ENCODE results near the gene SPNS2. TPM values are rescaled to one million over a fixed set of nuclear protein-coding genes. Genes with fewer than 3 reads are reported as not detected.

SPNS2 gene
- polyA plus RNA-seq, 1 of the 3 experiments (the other 2 are of a cell fraction) = 0.08 TPM

DNA sequence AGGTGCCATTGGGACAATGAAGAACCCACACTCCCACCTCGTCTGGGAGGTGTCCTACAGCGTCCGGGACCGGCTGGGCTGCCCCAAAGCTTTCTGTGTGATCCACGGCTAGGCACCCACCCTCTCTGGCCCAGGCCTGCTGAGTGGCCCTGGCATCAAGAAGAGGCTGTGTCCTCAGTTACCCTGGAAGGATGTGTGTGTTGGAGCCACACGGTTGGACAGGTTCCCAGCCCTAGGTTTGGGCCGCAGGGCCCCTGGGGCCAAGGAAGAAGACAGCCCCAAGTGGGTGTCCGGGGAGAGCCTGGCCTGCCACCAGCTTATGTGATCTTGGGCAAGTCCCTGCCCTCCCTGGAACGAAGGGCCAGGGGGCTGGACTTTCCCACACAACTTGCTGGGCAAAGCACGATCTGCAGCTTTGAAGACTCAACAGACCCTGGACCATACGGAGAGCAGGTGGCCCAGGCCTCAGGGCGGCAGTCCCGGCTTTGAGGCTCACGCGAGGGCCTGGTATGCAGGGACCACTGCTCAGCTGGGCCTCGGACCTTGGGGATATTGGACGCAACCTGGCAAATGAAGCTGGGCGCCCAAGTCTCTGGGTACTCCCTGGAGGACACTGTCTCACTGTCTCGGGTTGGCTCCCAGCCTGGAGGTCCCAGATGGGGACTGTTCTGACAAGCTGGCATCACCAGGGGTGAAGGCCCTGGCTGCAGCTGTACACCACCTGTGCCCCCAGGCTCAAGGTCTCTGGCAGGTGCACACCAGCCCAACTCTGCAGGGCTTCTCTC is 39.0 kb downstream of the SPNS2 start:
- no peaks in the 10 kb centered on the region for H3K79me2 ChIP-seq (ENCODE audit: insufficient read depth)
- H3K4me1 ChIP-seq (ENCODE audit: control insufficient read depth in 1 of 2, insufficient read depth in 2 of 2, low read depth in 1 of 2, low read length in 1 of 2) = peaks cover 0 to 31% of the 10 kb centered on the region in 2 experiments; a peak in 1 of 4 replicates
- no peaks in the 10 kb centered on the region for H4K20me1 ChIP-seq (ENCODE audit: insufficient read depth)
- peak overlapping the region in 1 of 2 experiments; percentile 19; a peak in 1 of 4 replicates for H3K27ac ChIP-seq (ENCODE audit: low read depth in 2 of 2, low read length in 1 of 2)
- H3F3A ChIP-seq (replicated peaks; ENCODE audit: insufficient read depth) = no peaks in the 10 kb centered on the region
- no peak overlapping the region for H2AFZ ChIP-seq (ENCODE audit: low read depth)
- 97% methylated on average over 6 of the region's 19 CpGs for WGBS (ENCODE audit: low lambda C conversion rate)
- H3K9ac ChIP-seq = no peak overlapping the region
- CTCF ChIA-PET = interaction anchor here (1.0 to 2.2 kb wide), 5 partner anchors 12 to 143 kb away, joined by 3 to 11 read pairs (median 6); partner anchors contain the start of gene MYBBP1A
- peaks cover 3 to 46% of the 10 kb centered on the region in 2 experiments for H3K36me3 ChIP-seq (replicated peaks in 1 of 2; ENCODE audit: control insufficient read depth in 1 of 2, insufficient read depth in 2 of 2, low read length in 1 of 2)
- H3K4me3 ChIP-seq (ENCODE audit: low read depth in 2 of 2, low read length in 1 of 2) = no peak overlapping the region
- no peak for DNase-seq
- H3K9me3 ChIP-seq = no peaks in the 10 kb centered on the region
- no peak overlapping the region for H3K4me2 ChIP-seq
- no peaks in the 10 kb centered on the region for H3K9me2 ChIP-seq
- POLR2A ChIA-PET = interaction anchor here (1.1 to 1.6 kb wide), 3 partner anchors 11 to 17 kb away, joined by 5 to 8 read pairs (median 7); partner anchors contain the start of gene MYBBP1A
- H3K27me3 ChIP-seq (ENCODE audit: insufficient read depth) = no peaks in the 10 kb centered on the region
- no peak for TF ChIP-seq SIN3A (IDR thresholded peaks at IDR 0.05; ENCODE audit: borderline replicate concordance, low read depth, low read length)
- no peak for TF ChIP-seq FOXM1 (IDR thresholded peaks at IDR 0.05; ENCODE audit: low read depth)
- TF ChIP-seq NRF1 (IDR thresholded peaks at IDR 0.05; ENCODE audit: low read depth, low read length) = no peak
- TF ChIP-seq MAX (IDR thresholded peaks at IDR 0.05; ENCODE audit: low read depth) = no peak
- no peak for TF ChIP-seq ZBTB33 (IDR thresholded peaks at IDR 0.05; ENCODE audit: borderline replicate concordance, low read depth)
- TF ChIP-seq GABPA (IDR thresholded peaks at IDR 0.05; ENCODE audit: low read depth) = no peak
- no peak for TF ChIP-seq EZH2phosphoT487 (IDR thresholded peaks at IDR 0.05; ENCODE audit: borderline replicate concordance, low read depth)
- no peak for TF ChIP-seq RXRA (IDR thresholded peaks at IDR 0.05; ENCODE audit: borderline replicate concordance, low read depth)
- TF ChIP-seq FOSL2 (IDR thresholded peaks at IDR 0.05; ENCODE audit: borderline replicate concordance, low read depth) = no peak

- no peaks in the 10 kb centered on the region for H3K9me2 ChIP-seq
- POLR2A ChIA-PET = interaction anchor here (1.1 to 1.6 kb wide), 3 partner anchors 10 to 16 kb away, joined by 5 to 8 read pairs (median 7); partner anchors contain the start of gene MYBBP1A
- peak overlapping the region in 1 of 2 experiments; percentile 28; a peak in 1 of 4 replicates for H3K27ac ChIP-seq (ENCODE audit: low read depth in 2 of 2, low read length in 1 of 2)
- no peaks in the 10 kb centered on the region for H3F3A ChIP-seq (replicated peaks; ENCODE audit: insufficient read depth)
- CTCF ChIA-PET = interaction anchor here (1.0 to 2.2 kb wide), 5 partner anchors 12 to 144 kb away, joined by 3 to 11 read pairs (median 6); partner anchors contain the start of gene MYBBP1A
- H3K4me3 ChIP-seq (ENCODE audit: low read depth in 2 of 2, low read length in 1 of 2) = no peak overlapping the region
- DNase-seq = no peak
- TF ChIP-seq MAX (IDR thresholded peaks at IDR 0.05; ENCODE audit: low read depth) (no peak), SIN3A (IDR thresholded peaks at IDR 0.05; ENCODE audit: borderline replicate concordance, low read depth, low read length) (no peak), USF1 (IDR thresholded peaks at IDR 0.05; ENCODE audit: borderline replicate concordance, low read depth) (no peak), RFX5 (IDR thresholded peaks at IDR 0.05; ENCODE audit: low read length) (no peak), TEAD4 (IDR thresholded peaks at IDR 0.05; ENCODE audit: borderline replicate concordance, insufficient read depth) (no peak)
- TF ChIP-seq, protein P1, sequence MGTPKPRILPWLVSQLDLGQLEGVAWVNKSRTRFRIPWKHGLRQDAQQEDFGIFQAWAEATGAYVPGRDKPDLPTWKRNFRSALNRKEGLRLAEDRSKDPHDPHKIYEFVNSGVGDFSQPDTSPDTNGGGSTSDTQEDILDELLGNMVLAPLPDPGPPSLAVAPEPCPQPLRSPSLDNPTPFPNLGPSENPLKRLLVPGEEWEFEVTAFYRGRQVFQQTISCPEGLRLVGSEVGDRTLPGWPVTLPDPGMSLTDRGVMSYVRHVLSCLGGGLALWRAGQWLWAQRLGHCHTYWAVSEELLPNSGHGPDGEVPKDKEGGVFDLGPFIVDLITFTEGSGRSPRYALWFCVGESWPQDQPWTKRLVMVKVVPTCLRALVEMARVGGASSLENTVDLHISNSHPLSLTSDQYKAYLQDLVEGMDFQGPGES (IDR thresholded peaks at IDR 0.05; ENCODE audit: low read depth, low read length) = no peak
- WGBS (ENCODE audit: low lambda C conversion rate) = 94% methylated on average over 6 of the region's 13 CpGs
- no peak overlapping the region for H3K4me2 ChIP-seq
- no peaks in the 10 kb centered on the region for H4K20me1 ChIP-seq (ENCODE audit: insufficient read depth)
- H3K9ac ChIP-seq = no peak overlapping the region
- no peaks in the 10 kb centered on the region for H3K27me3 ChIP-seq (ENCODE audit: insufficient read depth)
- H2AFZ ChIP-seq (ENCODE audit: low read depth) = no peak overlapping the region
- no peaks in the 10 kb centered on the region for H3K9me3 ChIP-seq
- H3K36me3 ChIP-seq (replicated peaks in 1 of 2; ENCODE audit: control insufficient read depth in 1 of 2, insufficient read depth in 2 of 2, low read length in 1 of 2) = peaks cover 3 to 54% of the 10 kb centered on the region in 2 experiments
- H3K4me1 ChIP-seq (ENCODE audit: control insufficient read depth in 1 of 2, insufficient read depth in 2 of 2, low read depth in 1 of 2, low read length in 1 of 2) = peaks cover 0 to 27% of the 10 kb centered on the region in 2 experiments; a peak in 1 of 4 replicates
- no peaks in the 10 kb centered on the region for H3K79me2 ChIP-seq (ENCODE audit: insufficient read depth)
Observed at GRCh38 chr17:4538236-4539002, 39.7 kb downstream of the SPNS2 start.

Data from SK-N-SH (cell line).